ENCODE results near the gene CREB5. TPM values are rescaled to one million over a fixed set of nuclear protein-coding genes. Genes with fewer than 3 reads are reported as not detected.

Gene CREB5
- total and polyA plus RNA-seq, 7 donors = 0.80 to 42.1 (median 4.6) TPM

- H3K27me3 ChIP-seq = no peaks in the 10 kb centered on the region
- 93 to 94% methylated on average over 3 of the region's 3 CpGs for WGBS, 2 donors
- no peak overlapping the region for H3K4me3 ChIP-seq
- no peaks in the 10 kb centered on the region for H3K9me3 ChIP-seq
- intact Hi-C loops (cut with DNase I) = no loop called here
- no peaks in the 10 kb centered on the region for H3K36me3 ChIP-seq
- peak overlapping the region in 1 of 4 donors; percentile 49 for H3K27ac ChIP-seq
- no peaks in the 10 kb centered on the region for H3K4me1 ChIP-seq
- no peak for DNase-seq
- TF ChIP-seq EP300 (IDR thresholded peaks at IDR 0.05) = no peak
- TF ChIP-seq POLR2AphosphoS5 (IDR thresholded peaks at IDR 0.05) = peak in 1 of 4 donors; percentile 27
- TF ChIP-seq CTCF (IDR thresholded peaks at IDR 0.05) = no peak
- TF ChIP-seq POLR2A (IDR thresholded peaks at IDR 0.05) = no peak
These were observed 355.0 kb downstream of the CREB5 start for GRCh38 chr7:28767356-28767755.

GRCh38 chr7:28768577-28769147 lies 356.3 kb downstream of the CREB5 start:
- no peak for DNase-seq
- no peaks in the 10 kb centered on the region for H3K27me3 ChIP-seq
- H3K4me1 ChIP-seq = no peaks in the 10 kb centered on the region
- no peak for TF ChIP-seq POLR2AphosphoS5 (IDR thresholded peaks at IDR 0.05)
- TF ChIP-seq CTCF (IDR thresholded peaks at IDR 0.05) = no peak
- no peak for TF ChIP-seq POLR2A (IDR thresholded peaks at IDR 0.05)
- no peak for TF ChIP-seq EP300 (IDR thresholded peaks at IDR 0.05)
- no peak overlapping the region for H3K27ac ChIP-seq
- intact Hi-C loops (cut with DNase I) = no loop called here
- WGBS, 2 donors = 75 to 79% methylated on average over 1 of the region's 1 CpG
- H3K36me3 ChIP-seq = no peaks in the 10 kb centered on the region
- H3K4me3 ChIP-seq = no peak overlapping the region
- no peaks in the 10 kb centered on the region for H3K9me3 ChIP-seq

- Histone ChIP-seq H3K4me3 (no peak overlapping the region), H3K27ac (no peak overlapping the region), H3K27me3 (no peaks in the 10 kb centered on the region), H3K36me3 (no peaks in the 10 kb centered on the region), H3K9me3 (no peaks in the 10 kb centered on the region), H3K4me1 (no peaks in the 10 kb centered on the region)
- DNase-seq = no peak
- intact Hi-C loops (cut with DNase I) = no loop called here
- TF ChIP-seq POLR2AphosphoS5 (IDR thresholded peaks at IDR 0.05) (no peak), EP300 (IDR thresholded peaks at IDR 0.05) (no peak), CTCF (IDR thresholded peaks at IDR 0.05) (no peak), POLR2A (IDR thresholded peaks at IDR 0.05) (no peak)
- 27 to 75% methylated on average over 14 of the region's 14 CpGs for WGBS, 2 donors
These were observed 359.7 kb downstream of the CREB5 start for GRCh38 chr7:28771906-28772622.

- no peak for TF ChIP-seq EP300 (IDR thresholded peaks at IDR 0.05)
- no peak for TF ChIP-seq POLR2AphosphoS5 (IDR thresholded peaks at IDR 0.05)
- TF ChIP-seq POLR2A (IDR thresholded peaks at IDR 0.05) = no peak
- no peak overlapping the region for H3K27ac ChIP-seq
- H3K9me3 ChIP-seq = no peaks in the 10 kb centered on the region
- 18 to 76% methylated on average over 6 of the region's 6 CpGs for WGBS, 2 donors
- no peak overlapping the region for H3K4me3 ChIP-seq
- no peaks in the 10 kb centered on the region for H3K27me3 ChIP-seq
- H3K4me1 ChIP-seq = no peaks in the 10 kb centered on the region
- no peak for DNase-seq
- no peaks in the 10 kb centered on the region for H3K36me3 ChIP-seq
- intact Hi-C loops (cut with DNase I) = no loop called here
These were observed 361.3 kb downstream of the CREB5 start for GRCh38 chr7:28773423-28774145.
